Fibroblast of lung (primary cell): Measurements from ENCODE around the gene CHST10.

Source experiments
- EZH2 ChIP-seq: IDR thresholded peaks from 2 replicates; pipeline ENCODE4 v1.5.1; 2012; ENCODE audit warnings: low read length, control low read depth, mild to moderate bottlenecking; ENCODE audit errors: missing control alignments
- TF ChIP-seq, protein P1 (sequence below), 2 donors: IDR thresholded peaks in 1 of 2; conservative IDR thresholded peaks in 1 of 2; 1 replicate in 1 of 2; 2 replicates in 1 of 2; pipeline ENCODE4 v1.5.1; 2011 to 2012; ENCODE audit warnings: low read length in 2 of 2, control low read depth in 1 of 2, inconsistent platforms in 1 of 2, low read depth in 1 of 2, mild to moderate bottlenecking in 1 of 2

DNA sequence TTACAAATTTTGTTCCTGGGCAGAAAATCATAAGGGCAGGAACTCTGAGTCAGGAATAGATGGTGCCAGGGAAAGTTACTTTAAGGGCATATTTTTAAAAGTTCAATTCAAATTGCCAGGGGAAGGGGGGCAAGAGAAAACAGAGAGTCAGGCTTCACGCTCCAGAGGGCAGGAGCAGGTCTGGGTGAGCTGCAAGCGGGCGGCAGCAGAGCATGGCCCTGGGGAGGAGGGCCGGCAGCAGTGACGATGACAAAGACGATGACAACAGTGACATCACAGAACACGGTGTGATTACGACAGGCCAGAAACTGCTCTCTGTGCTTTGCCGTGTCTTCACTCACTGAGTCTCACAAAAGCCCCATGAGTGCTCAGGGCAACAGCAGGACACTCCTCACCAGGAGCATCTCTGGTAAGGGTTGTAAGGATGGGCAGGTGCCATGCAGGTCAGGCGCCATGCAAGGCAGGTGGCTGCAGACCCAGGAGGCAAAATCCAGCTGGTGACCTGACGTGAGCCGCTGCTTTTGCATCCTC is 23.3 kb downstream of the CHST10 start:
- TF ChIP-seq, protein P1, sequence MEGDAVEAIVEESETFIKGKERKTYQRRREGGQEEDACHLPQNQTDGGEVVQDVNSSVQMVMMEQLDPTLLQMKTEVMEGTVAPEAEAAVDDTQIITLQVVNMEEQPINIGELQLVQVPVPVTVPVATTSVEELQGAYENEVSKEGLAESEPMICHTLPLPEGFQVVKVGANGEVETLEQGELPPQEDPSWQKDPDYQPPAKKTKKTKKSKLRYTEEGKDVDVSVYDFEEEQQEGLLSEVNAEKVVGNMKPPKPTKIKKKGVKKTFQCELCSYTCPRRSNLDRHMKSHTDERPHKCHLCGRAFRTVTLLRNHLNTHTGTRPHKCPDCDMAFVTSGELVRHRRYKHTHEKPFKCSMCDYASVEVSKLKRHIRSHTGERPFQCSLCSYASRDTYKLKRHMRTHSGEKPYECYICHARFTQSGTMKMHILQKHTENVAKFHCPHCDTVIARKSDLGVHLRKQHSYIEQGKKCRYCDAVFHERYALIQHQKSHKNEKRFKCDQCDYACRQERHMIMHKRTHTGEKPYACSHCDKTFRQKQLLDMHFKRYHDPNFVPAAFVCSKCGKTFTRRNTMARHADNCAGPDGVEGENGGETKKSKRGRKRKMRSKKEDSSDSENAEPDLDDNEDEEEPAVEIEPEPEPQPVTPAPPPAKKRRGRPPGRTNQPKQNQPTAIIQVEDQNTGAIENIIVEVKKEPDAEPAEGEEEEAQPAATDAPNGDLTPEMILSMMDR (conservative IDR thresholded peaks at IDR 0.05 in 1 of 2, IDR thresholded peaks at IDR 0.05 in 1 of 2; ENCODE audit: low read depth in 1 of 2, low read length in 2 of 2) = no peak
- TF ChIP-seq EZH2 = no peak
